ENCODE measurements around the gene LNX1. TPM values are rescaled to one million over a fixed set of nuclear protein-coding genes. Genes with fewer than 3 reads are reported as not detected.

Gene LNX1
- total RNA-seq, 1 experiment from 2014 or later, result 1.2 TPM

DNA sequence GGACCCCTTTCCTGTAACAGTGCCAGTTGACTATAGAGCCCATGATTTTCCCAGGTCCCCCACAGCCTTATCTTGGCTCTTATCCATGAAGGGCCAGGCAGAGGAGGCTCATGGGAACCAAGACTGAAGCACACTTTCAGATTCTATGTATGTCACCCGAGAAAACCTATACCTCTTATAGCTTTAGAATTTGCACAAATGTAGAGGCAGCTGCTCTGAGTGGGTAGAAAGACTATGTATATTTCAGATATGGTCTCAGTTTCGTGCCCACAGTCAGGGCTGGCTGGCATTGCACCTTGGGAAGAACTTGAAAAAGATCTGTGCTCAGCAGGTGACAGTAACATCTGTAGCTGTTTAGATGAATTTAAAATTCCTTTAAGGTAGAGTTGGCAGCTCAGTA, 8.3 kb upstream of the LNX1 start:
- DNase-seq (ENCODE audit: low spot score), result no peak

- peak; percentile 29 for DNase-seq (ENCODE audit: low spot score)
These were observed 7.6 kb upstream of the LNX1 start for GRCh38 chr4:53598901-53599300.

- no peak for DNase-seq (ENCODE audit: low spot score)
These were observed 7.2 kb upstream of the LNX1 start for GRCh38 chr4:53598483-53598882.

DNA sequence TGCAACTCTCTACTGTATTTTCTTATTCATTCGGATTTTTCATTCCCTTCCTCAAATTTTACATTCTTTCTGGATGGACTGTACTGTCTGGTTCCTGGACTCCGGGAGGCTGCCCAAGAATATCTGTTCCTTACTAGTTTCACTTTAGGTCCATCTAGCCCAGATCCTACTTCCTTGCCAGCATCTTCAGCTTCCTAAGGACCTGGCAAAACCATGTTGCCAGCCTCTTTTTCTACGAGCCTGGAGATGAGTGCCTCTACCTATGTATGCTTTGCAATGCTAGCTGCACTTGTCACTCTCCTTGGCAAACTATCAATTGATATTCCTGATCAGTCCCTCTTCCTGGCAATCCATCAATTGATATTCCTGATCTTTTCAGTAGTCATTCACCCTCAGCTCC, 5.6 kb upstream of the LNX1 start:
- DNase-seq (ENCODE audit: low spot score), result no peak

GRCh38 chr4:53595834-53596233, 4.5 kb upstream of the LNX1 start:
- no peak for DNase-seq (ENCODE audit: low spot score)

DNA sequence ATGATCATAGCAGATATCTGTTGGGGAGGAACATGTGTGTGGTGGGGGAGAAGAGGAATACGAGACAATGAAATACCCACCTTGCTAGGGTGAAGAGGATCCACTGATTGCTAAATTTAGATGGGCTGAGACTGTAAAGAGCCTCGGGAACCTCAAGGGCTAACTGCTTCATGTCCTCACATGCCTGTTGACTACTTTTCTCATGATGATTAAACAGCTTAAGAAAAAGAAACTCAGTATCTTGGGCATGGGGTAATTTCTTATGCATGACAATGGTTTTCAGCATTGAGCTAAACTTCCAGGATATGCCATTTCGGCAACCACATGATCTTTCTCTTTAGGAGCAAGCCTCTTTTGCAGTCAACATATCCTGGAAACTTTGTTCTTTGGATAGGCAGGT, 3.9 kb upstream of the LNX1 start:
- DNase-seq (ENCODE audit: low spot score), result no peak

DNA sequence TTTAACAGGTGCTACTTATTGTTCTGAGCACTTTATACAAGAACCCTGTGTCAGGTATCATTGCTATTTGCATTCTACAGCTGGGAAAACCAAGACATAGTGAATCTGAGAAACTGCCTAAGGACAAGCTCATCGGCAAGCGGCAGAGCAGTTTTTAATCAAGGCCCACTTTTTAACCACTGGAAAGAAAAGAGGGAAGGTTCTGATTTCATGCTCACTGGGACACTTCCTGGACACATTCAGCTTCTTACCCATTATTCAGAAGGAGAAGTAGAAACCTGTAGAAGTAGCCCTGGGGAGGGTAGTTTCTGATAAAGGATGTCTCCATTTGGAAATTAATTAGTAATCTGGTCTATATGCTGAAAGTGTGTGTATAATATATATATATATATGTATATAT, 2.5 kb upstream of the LNX1 start:
- no peak for DNase-seq (ENCODE audit: low spot score)

- no peak for DNase-seq (ENCODE audit: low spot score)
These were observed 1.6 kb upstream of the LNX1 start for GRCh38 chr4:53592686-53593501.

DNA sequence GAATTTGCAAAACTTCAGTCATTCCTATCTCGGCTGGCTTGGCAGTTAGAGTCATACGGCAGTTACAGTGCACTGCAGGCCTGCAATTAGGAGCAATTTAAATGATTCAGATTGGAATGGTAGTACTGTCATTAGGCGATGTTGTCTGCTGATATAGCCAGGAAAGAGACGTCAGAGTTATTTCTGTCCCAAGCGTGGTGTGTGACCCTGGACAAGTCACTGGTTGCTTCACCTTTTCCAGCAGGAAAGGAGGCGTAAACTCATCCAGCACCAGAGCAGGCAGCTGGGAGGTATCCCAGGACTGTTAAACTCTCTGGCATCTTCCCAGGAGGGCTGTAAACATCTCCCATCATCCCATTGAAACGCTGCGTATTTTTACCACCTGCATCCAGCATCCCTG, 836 bp upstream of the LNX1 start:
- DNase-seq (ENCODE audit: low spot score), result no peak

DNA sequence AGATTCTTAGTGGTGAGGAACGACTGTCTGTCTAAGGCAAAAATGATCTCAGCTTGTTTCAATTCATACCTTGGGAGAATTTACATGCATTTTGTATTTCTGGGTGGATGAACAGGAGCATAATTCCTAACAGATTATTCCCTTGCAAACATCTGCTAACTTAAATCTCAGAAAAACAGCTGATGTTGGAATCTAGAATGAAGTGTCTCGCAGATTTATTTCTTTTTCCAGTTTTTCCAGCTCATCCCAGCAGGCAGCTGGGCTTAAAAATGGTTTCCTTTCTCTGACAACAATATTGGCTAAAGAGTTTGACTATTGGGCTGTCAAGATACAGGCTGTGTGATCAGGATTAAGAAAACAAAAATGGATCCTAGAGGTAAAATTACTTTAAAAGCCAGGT, 1.1 kb downstream of the LNX1 start:
- no peak for DNase-seq (ENCODE audit: low spot score)

GRCh38 chr4:53589511-53589910, 1.8 kb downstream of the LNX1 start:
- no peak for DNase-seq (ENCODE audit: low spot score)

DNA sequence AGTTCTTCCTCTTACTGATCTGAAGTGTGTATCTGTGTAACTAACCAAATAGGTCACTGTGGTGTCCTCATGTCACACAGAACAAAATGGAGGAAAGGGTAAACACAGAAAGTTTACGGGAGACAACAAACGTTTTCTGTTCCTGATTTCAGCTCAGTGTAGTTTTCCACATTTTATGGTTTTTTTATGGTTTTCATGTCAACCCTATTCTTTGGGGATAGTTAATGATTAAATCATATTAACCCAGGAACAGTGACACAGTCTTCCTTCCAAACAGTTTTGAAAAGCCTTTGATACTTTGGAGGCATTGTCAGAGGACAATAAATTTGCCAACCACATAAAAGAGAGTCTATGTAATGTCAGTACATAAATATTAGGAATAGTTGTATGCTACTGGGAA, 4.2 kb downstream of the LNX1 start:
- no peak for DNase-seq (ENCODE audit: low spot score)

DNA sequence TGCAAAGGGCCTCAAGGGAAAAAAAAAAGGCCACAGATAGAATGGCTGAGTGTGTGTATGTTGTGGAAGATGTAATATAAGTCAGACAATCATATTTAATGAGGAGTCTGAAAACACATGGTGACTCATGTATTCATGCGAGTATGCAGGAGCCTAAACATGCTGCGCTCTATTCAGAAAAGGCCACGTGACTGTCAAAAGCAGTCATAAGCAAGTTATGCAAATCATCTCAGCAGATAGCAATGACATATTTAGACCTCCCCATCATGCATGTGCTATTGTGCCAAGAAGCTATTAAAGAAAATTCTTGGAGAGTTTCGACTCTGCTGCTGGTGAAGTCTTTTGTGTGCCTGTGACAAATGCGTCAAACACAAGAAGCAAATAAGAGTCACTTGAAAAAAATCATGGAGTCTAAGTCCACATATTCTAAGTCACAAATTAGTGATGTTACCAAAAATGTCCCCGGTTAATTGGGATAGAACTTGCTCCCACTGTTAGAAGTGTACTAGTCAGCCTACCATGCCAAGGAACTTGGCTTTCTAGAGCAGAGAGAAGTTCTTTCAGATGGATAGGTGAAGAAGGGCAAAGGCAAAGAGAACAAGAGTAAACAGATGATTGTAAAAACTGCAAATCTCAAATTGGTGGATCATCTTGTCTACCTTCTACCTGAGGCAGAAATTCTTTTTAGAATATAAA, 5.0 kb downstream of the LNX1 start:
- no peak for DNase-seq (ENCODE audit: low spot score)

- DNase-seq (ENCODE audit: low spot score), result no peak
These were observed 6.6 kb downstream of the LNX1 start for GRCh38 chr4:53584658-53585057.

- DNase-seq (ENCODE audit: low spot score), result no peak
These were observed 7.8 kb downstream of the LNX1 start for GRCh38 chr4:53583513-53583912.

- DNase-seq (ENCODE audit: low spot score), result no peak
These were observed 9.1 kb downstream of the LNX1 start for GRCh38 chr4:53582194-53582593.

- no peak for DNase-seq (ENCODE audit: low spot score)
These were observed 11.0 kb downstream of the LNX1 start for GRCh38 chr4:53580274-53580673.

DNA sequence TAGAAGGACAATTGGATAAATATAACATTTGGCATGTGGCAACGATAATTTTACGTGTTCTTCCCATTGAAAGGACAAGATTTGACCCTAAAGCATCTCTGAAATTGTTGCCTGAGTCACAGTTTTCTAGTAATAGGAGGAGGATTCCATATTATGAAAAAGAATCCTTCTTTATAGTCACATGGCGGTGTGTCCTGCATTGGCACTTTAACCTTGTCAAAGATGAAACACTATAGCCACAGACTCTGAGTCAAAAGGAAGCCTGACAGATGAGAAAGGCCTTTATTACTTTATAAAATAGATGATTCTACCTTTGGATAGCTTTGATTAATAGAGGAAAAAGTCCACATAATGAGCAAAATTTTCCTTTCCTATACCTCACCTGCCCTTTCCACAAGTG, 11.5 kb downstream of the LNX1 start:
- no peak for DNase-seq (ENCODE audit: low spot score)

- DNase-seq (ENCODE audit: low spot score), result peak; percentile 45
These were observed 14.5 kb downstream of the LNX1 start for GRCh38 chr4:53576676-53577372.

GRCh38 chr4:53576071-53576617, 15.1 kb downstream of the LNX1 start:
- DNase-seq (ENCODE audit: low spot score), result no peak

GRCh38 chr4:53575552-53575951, 15.7 kb downstream of the LNX1 start:
- DNase-seq (ENCODE audit: low spot score), result no peak

DNA sequence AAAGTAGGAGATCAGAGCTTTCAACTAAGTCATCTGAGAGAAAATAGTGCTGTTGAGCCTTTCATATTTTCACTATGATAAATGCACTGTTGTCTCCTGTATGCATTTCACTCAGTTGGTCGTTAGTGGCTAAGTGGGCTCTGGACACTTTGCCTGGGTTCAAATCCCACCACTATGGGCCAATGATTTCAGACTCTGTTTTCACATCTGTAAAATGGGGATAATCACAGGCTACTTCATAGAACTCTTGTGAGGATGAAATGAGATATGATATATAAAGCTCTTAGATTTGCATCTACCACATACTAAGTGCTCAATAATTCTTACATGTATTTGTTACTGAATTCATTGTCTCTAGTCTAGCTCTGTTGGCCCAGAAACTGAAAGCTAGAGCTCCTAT, 16.8 kb downstream of the LNX1 start:
- no peak for DNase-seq (ENCODE audit: low spot score)

GRCh38 chr4:53573696-53574095, 17.6 kb downstream of the LNX1 start:
- DNase-seq (ENCODE audit: low spot score), result peak; percentile 41

All from A172 (cell line).